Thyroid gland (tissue), 4 donors: ENCODE measurements around the gene ADCYAP1R1.

Experiments used
- CTCF ChIP-seq, 6 experiments: fragments of 200-600 bp in 3 of 6; fragments of 450-650 bp in 3 of 6; sonication (generic) in 3 of 6; IDR thresholded peaks; one replicate each; pipeline ENCODE4 v1.5.1; 2016 to 2019; ENCODE audit warnings: antibody characterized with exemption in 6 of 6, mild to moderate bottlenecking in 2 of 6, inconsistent platforms in 1 of 6, moderate library complexity in 1 of 6
- POLR2A ChIP-seq, 2 donors: fragments of 450-650 bp; IDR thresholded peaks; one replicate each; pipeline ENCODE4 v1.6.1; 2017; ENCODE audit warnings: antibody characterized with exemption in 2 of 2, mild to moderate bottlenecking in 2 of 2, moderate library complexity in 1 of 2

DNA sequence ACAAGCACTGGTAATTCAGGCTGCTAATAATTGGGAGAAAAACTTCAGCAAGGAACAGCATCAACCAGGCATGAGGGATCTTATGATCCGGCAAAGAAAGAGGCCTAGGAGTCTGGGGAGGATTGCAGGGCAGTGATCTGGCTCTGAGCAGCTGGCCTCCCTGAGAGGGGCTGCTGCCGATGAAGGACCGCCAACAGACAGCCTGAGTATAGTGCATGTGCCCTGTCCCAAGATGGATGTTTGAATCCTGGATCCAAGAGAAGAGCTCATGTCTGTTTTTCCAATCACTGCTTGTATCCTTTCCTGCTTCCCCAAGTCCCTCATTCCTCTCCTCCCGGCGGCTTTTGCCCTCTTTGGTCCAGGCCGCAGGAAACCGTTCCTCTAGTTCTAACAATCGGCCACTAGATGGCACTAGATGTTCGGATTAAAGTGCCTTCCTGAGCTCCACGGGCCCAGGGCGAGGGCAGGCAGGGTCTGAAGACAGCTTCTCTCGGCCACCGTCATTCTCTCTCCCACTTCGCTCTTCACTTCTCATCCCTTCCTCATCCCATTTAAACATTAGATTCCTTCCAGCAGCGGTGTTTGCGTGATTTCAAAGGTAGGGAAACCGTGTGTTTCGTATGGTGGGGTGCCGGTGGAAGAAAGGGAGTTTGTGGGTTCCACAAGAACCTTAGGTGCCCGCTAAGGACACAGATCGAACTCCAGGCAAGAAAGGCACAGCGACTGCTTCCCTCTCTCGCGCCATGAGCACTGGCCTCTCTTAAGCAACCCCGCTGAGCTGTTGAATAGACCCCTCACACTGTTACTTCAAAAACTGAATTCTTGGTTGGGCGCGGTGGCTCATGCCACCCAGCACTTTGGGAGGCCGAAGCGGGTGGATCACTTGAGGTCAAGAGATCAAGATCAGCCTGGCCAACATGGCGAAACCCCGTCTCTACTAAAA lies 82.4 kb downstream of the ADCYAP1R1 start:
- TF ChIP-seq POLR2A (IDR thresholded peaks at IDR 0.05) (no peak), CTCF (IDR thresholded peaks at IDR 0.05) (peak in 5 of 6 experiments; percentile 41 to 74 (median 65))
